ENCODE measurements around the gene XPO6. TPM values are rescaled to one million over a fixed set of nuclear protein-coding genes. Genes with fewer than 3 reads are reported as not detected.

XPO6 gene
- total and polyA plus RNA-seq, 8 donors = 75.7 to 155 (median 80.1) TPM

DNA sequence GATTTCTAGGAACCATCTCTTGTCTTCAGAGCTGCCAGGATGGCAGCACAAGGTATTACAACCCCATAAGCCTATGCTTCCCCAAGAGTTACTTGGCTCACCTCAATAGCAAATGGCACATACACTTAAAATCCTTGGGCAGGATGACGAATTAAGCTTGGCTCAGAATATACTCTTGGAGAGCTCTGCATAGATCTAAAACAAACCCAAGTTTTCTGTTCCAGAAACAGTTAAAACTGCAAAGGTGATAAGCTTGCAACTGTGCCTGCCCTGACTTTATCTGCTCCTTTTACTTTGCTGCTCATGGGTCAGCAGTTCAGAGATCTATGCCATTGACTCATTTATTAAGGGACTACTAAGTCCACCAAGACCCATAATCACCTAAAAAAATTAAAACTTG lies 26.1 kb downstream of the XPO6 start:
- no peak for DNase-seq
- Histone ChIP-seq H3K27ac (no peak overlapping the region), H3K4me1 (peaks cover 12 to 72% of the 10 kb centered on the region in 2 donors), H3K9me3 (no peaks in the 10 kb centered on the region), H3K4me3 (no peak overlapping the region), H3K27me3 (no peaks in the 10 kb centered on the region), H3K36me3 (no peaks in the 10 kb centered on the region)
- TF ChIP-seq CTCF (IDR thresholded peaks at IDR 0.05) = no peak
- ATAC-seq = no peak
- intact Hi-C loops (cut with DNase I) = no loop called here

- H3K36me3 ChIP-seq = no peaks in the 10 kb centered on the region
- H3K4me3 ChIP-seq = no peak overlapping the region
- DNase-seq (no peak), ATAC-seq (no peak)
- no peak for TF ChIP-seq CTCF (IDR thresholded peaks at IDR 0.05)
- H3K4me1 ChIP-seq = peaks cover 16 to 72% of the 10 kb centered on the region in 2 donors
- H3K27ac ChIP-seq = no peak overlapping the region
- H3K27me3 ChIP-seq = no peaks in the 10 kb centered on the region
- H3K9me3 ChIP-seq = no peaks in the 10 kb centered on the region
- intact Hi-C loops (cut with DNase I) = no loop called here
These were observed 27.1 kb downstream of the XPO6 start for GRCh38 chr16:28184625-28185024.

- TF ChIP-seq CTCF (IDR thresholded peaks at IDR 0.05) = no peak
- no peak overlapping the region for H3K4me3 ChIP-seq
- H3K27ac ChIP-seq = no peak overlapping the region
- H3K27me3 ChIP-seq = no peaks in the 10 kb centered on the region
- no peak for ATAC-seq
- no peaks in the 10 kb centered on the region for H3K9me3 ChIP-seq
- peaks cover 16 to 72% of the 10 kb centered on the region in 2 donors for H3K4me1 ChIP-seq
- H3K36me3 ChIP-seq = no peaks in the 10 kb centered on the region
- intact Hi-C loops (cut with DNase I) = no loop called here
- DNase-seq = no peak
These were observed 27.8 kb downstream of the XPO6 start for GRCh38 chr16:28183930-28184329.

DNA sequence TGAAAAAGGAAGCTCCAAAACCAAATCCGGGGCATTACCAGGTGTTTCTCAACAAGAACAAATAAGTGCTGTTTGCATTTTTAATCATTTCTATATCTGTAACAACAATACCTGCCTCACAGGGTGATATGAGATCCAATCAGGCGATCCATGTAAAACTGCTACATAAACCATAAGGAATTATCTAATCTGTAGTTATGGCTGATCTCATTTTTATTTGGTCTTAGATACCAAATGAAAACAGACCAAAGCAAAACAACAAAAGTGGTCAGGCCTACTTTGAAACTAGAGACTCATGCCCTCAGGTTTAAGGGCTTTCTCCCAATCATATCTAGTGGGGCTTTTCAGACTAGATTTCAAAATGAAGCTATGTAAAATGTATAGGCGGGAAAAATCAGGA lies 28.3 kb downstream of the XPO6 start:
- Histone ChIP-seq H3K4me1 (peaks cover 16 to 69% of the 10 kb centered on the region in 2 donors), H3K4me3 (no peak overlapping the region), H3K27ac (no peak overlapping the region), H3K36me3 (peaks cover 0 to 3% of the 10 kb centered on the region in 2 donors), H3K27me3 (no peaks in the 10 kb centered on the region), H3K9me3 (no peaks in the 10 kb centered on the region)
- ATAC-seq = no peak
- DNase-seq = no peak
- intact Hi-C loops (cut with DNase I) = no loop called here
- no peak for TF ChIP-seq CTCF (IDR thresholded peaks at IDR 0.05)

DNA sequence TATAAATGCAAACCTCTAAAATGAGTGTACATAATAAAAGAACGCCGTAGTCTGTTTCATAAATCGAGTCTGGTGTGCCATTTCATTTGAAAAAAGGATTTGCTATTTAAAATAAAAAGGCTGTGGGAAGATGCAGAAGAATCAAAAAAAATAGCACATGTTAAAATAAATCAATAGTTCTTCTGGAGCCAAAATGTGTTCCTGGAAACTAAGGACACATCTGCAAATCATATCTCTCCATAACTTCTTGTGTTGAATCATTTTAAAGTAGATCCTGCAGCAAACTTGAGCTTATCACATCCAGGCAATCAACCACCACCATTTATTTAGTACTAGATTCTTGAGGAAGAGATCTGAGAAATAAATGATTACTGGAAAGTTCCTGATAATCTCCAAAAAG lies 29.0 kb downstream of the XPO6 start:
- no peak for TF ChIP-seq CTCF (IDR thresholded peaks at IDR 0.05)
- no peak for ATAC-seq
- H3K4me3 ChIP-seq = no peak overlapping the region
- intact Hi-C loops (cut with DNase I) = no loop called here
- peaks cover 0 to 10% of the 10 kb centered on the region in 2 donors for H3K36me3 ChIP-seq
- H3K27me3 ChIP-seq = no peaks in the 10 kb centered on the region
- H3K4me1 ChIP-seq = peaks cover 16 to 62% of the 10 kb centered on the region in 2 donors
- no peak overlapping the region for H3K27ac ChIP-seq
- H3K9me3 ChIP-seq = no peaks in the 10 kb centered on the region
- DNase-seq = no peak
